DND-41 (cell line): ENCODE data around the gene AADAT.

Source experiments
- ATAC-seq: fragments of 200-7000 bp; cut with Tn5 transposase; 3 replicates; pipeline ENCODE4 v1.9.1; 2021; ENCODE audit warnings: low read depth; ENCODE audit not compliant: insufficient read depth
- DNase-seq: peaks from one replicate; pipeline ENCODE4 v3.0.0-alpha.2; 2020
- H2AFZ ChIP-seq: 2 replicates; pipeline ENCODE4 v1.6.0; 2012; ENCODE audit warnings: low read depth, low read length
- H3K27ac ChIP-seq: 2 replicates; pipeline ENCODE4 v1.5.1; 2012; ENCODE audit warnings: low read length, inconsistent platforms
- H3K27me3 ChIP-seq: fragments of 200-600 bp; sonication (generic); 2 replicates; pipeline ENCODE4 v1.6.0; 2012; ENCODE audit warnings: low read length, mild to moderate bottlenecking, inconsistent platforms; ENCODE audit not compliant: insufficient read depth, poor library complexity
- H3K36me3 ChIP-seq: 2 replicates; pipeline ENCODE4 v1.5.1; 2012; ENCODE audit warnings: low read length, inconsistent platforms; ENCODE audit not compliant: insufficient read depth
- H3K4me1 ChIP-seq: 2 replicates; pipeline ENCODE4 v1.5.1; 2012; ENCODE audit warnings: mild to moderate bottlenecking, low read length; ENCODE audit not compliant: insufficient read depth
- H3K4me2 ChIP-seq: 2 replicates; pipeline ENCODE4 v1.6.0; 2012; ENCODE audit warnings: mild to moderate bottlenecking, moderate library complexity, low read length, inconsistent platforms; ENCODE audit not compliant: insufficient read depth
- H3K4me3 ChIP-seq, 2 experiments: fragments of 200-600 bp in 1 of 2; shearing (Covaris generic) in 1 of 2; 2 replicates each; pipeline ENCODE4 v1.5.1; 2012 to 2016; ENCODE audit warnings: inconsistent platforms in 2 of 2, low read length in 2 of 2, mild to moderate bottlenecking in 2 of 2, low read depth in 1 of 2, moderate library complexity in 1 of 2
- H3K79me2 ChIP-seq: 2 replicates; pipeline ENCODE4 v1.6.0; 2012; ENCODE audit warnings: low read length, inconsistent platforms; ENCODE audit not compliant: insufficient read depth
- H3K9ac ChIP-seq: 2 replicates; pipeline ENCODE4 v1.6.0; 2012; ENCODE audit warnings: low read depth, mild to moderate bottlenecking, inconsistent platforms, low read length, moderate library complexity
- H3K9me3 ChIP-seq: 2 replicates; pipeline ENCODE4 v1.5.1; 2012; ENCODE audit warnings: low read length, moderate library complexity, mild to moderate bottlenecking, inconsistent platforms; ENCODE audit not compliant: insufficient read depth, severe bottlenecking
- H4K20me1 ChIP-seq: 2 replicates; pipeline ENCODE4 v1.6.0; 2012; ENCODE audit warnings: low read length; ENCODE audit not compliant: insufficient read depth
- CTCF ChIP-seq: IDR thresholded peaks from 2 replicates; pipeline ENCODE4 v1.5.1; 2012; ENCODE audit warnings: borderline replicate concordance, low read length, moderate library complexity, mild to moderate bottlenecking; ENCODE audit not compliant: poor library complexity, severe bottlenecking; ENCODE audit errors: extremely low read depth
- EZH2 ChIP-seq: IDR thresholded peaks from 3 replicates; pipeline ENCODE4 v1.6.1; 2012; ENCODE audit warnings: borderline replicate concordance, low read depth, mild to moderate bottlenecking, moderate library complexity, low read length, inconsistent platforms; ENCODE audit not compliant: severe bottlenecking

The AADAT gene

GRCh38 chr4:170068438-170069128 is 21.2 kb downstream of the AADAT start:
- no peak for ATAC-seq
- no peak overlapping the region for H3K27ac ChIP-seq
- no peak overlapping the region for H3K9ac ChIP-seq
- DNase-seq: no peak
- H2AFZ ChIP-seq: no peak overlapping the region
- H3K4me3 ChIP-seq: no peak overlapping the region
- H4K20me1 ChIP-seq: no peaks in the 10 kb centered on the region
- H3K27me3 ChIP-seq: peaks cover under 1% of the 10 kb centered on the region
- H3K36me3 ChIP-seq: no peaks in the 10 kb centered on the region
- no peak overlapping the region for H3K4me2 ChIP-seq
- TF ChIP-seq EZH2 (no peak), CTCF (no peak)
- no peaks in the 10 kb centered on the region for H3K9me3 ChIP-seq
- H3K79me2 ChIP-seq: no peaks in the 10 kb centered on the region
- no peaks in the 10 kb centered on the region for H3K4me1 ChIP-seq

GRCh38 chr4:170059421-170059820 is 30.3 kb downstream of the AADAT start:
- Histone ChIP-seq H3K4me3 (no peak overlapping the region), H3K4me2 (no peak overlapping the region), H3K79me2 (no peaks in the 10 kb centered on the region), H3K9ac (no peak overlapping the region), H3K9me3 (no peaks in the 10 kb centered on the region), H3K27ac (no peak overlapping the region), H3K36me3 (no peaks in the 10 kb centered on the region), H3K27me3 (peaks cover 3% of the 10 kb centered on the region), H3K4me1 (no peaks in the 10 kb centered on the region), H4K20me1 (no peaks in the 10 kb centered on the region), H2AFZ (no peak overlapping the region)
- ATAC-seq (no peak), DNase-seq (no peak)
- TF ChIP-seq CTCF (no peak), EZH2 (no peak)

GRCh38 chr4:170058826-170059225 is 30.9 kb downstream of the AADAT start:
- H4K20me1 ChIP-seq: no peaks in the 10 kb centered on the region
- no peak overlapping the region for H3K9ac ChIP-seq
- H3K9me3 ChIP-seq: no peaks in the 10 kb centered on the region
- DNase-seq (no peak), ATAC-seq (no peak)
- H3K4me1 ChIP-seq: no peaks in the 10 kb centered on the region
- H3K79me2 ChIP-seq: no peaks in the 10 kb centered on the region
- no peaks in the 10 kb centered on the region for H3K36me3 ChIP-seq
- H2AFZ ChIP-seq: no peak overlapping the region
- no peak overlapping the region for H3K27ac ChIP-seq
- no peak overlapping the region for H3K4me2 ChIP-seq
- no peak overlapping the region for H3K4me3 ChIP-seq
- TF ChIP-seq EZH2: no peak
- peaks cover 3% of the 10 kb centered on the region for H3K27me3 ChIP-seq

- TF ChIP-seq CTCF (no peak), EZH2 (no peak)
- no peak for DNase-seq
- Histone ChIP-seq H3K4me3 (no peak overlapping the region), H3K9ac (no peak overlapping the region), H3K9me3 (no peaks in the 10 kb centered on the region), H3K27ac (no peak overlapping the region), H4K20me1 (no peaks in the 10 kb centered on the region), H3K4me2 (no peak overlapping the region), H3K36me3 (no peaks in the 10 kb centered on the region), H3K79me2 (no peaks in the 10 kb centered on the region), H2AFZ (no peak overlapping the region), H3K4me1 (no peaks in the 10 kb centered on the region), H3K27me3 (no peaks in the 10 kb centered on the region)
- ATAC-seq: no peak
Measured at GRCh38 chr4:170057866-170058265, 31.9 kb downstream of the AADAT start.
